Neuronal stem cell (in vitro differentiated cells): ENCODE data around the gene LLPH.

ENCODE experiments used
- DNase-seq: peaks from one replicate; pipeline ENCODE4 v3.0.0-alpha.2; 2013; ENCODE audit warnings: low spot score
- H2AFZ ChIP-seq: one replicate; pipeline ENCODE4 v1.6.1; 2013; ENCODE audit warnings: mild to moderate bottlenecking, low read length, inconsistent platforms
- H2AK5ac ChIP-seq: 2 replicates; pipeline ENCODE4 v1.6.1; 2013; ENCODE audit warnings: low read depth, mild to moderate bottlenecking, inconsistent platforms, low read length, moderate library complexity, mixed read lengths
- H2BK120ac ChIP-seq: 2 replicates; pipeline ENCODE4 v1.6.1; 2013; ENCODE audit warnings: low read depth, mild to moderate bottlenecking, inconsistent platforms, low read length, moderate library complexity, mixed read lengths
- H2BK12ac ChIP-seq: one replicate; pipeline ENCODE4 v1.6.1; 2013; ENCODE audit warnings: low read length, inconsistent platforms
- H2BK15ac ChIP-seq: 2 replicates; pipeline ENCODE4 v1.6.1; 2013; ENCODE audit warnings: mild to moderate bottlenecking, low read length, inconsistent platforms, mixed read lengths
- H2BK5ac ChIP-seq: one replicate; pipeline ENCODE4 v1.6.1; 2013; ENCODE audit warnings: inconsistent platforms, mild to moderate bottlenecking, low read length, moderate library complexity
- H3K14ac ChIP-seq: one replicate; pipeline ENCODE4 v1.6.1; 2013; ENCODE audit warnings: low read length, inconsistent platforms
- H3K18ac ChIP-seq: 2 replicates; pipeline ENCODE4 v1.6.1; 2013; ENCODE audit warnings: low read length, inconsistent platforms
- H3K23ac ChIP-seq: 2 replicates; pipeline ENCODE4 v1.6.1; 2013; ENCODE audit warnings: low read depth, mild to moderate bottlenecking, mixed read lengths, low read length, inconsistent platforms; ENCODE audit not compliant: poor library complexity
- H3K27ac ChIP-seq: replicated peaks from 3 replicates; pipeline ENCODE4 v1.5.1; 2013; ENCODE audit warnings: low read length, inconsistent platforms
- H3K27me3 ChIP-seq, 3 experiments: 2 replicates each; pipeline ENCODE4 v1.6.1; 2013; ENCODE audit warnings: low read length in 3 of 3, mild to moderate bottlenecking in 2 of 3, inconsistent platforms in 1 of 3, low read depth in 1 of 3, mixed read lengths in 1 of 3, moderate library complexity in 1 of 3; ENCODE audit not compliant: control insufficient read depth in 3 of 3, insufficient read depth in 3 of 3
- H3K36me3 ChIP-seq, 2 donors: replicated peaks in 1 of 2; 2 replicates each; pipeline ENCODE4 v1.6.1; 2013; ENCODE audit warnings: low read length in 2 of 2; ENCODE audit not compliant: control insufficient read depth in 2 of 2, insufficient read depth in 2 of 2
- H3K4ac ChIP-seq: 2 replicates; pipeline ENCODE4 v1.6.1; 2013; ENCODE audit warnings: inconsistent platforms, mild to moderate bottlenecking, low read length, moderate library complexity
- H3K4me1 ChIP-seq, 2 donors: 1 replicate in 1 of 2; 2 replicates in 1 of 2; pipeline ENCODE4 v1.6.1; 2013; ENCODE audit warnings: low read length in 2 of 2, low read depth in 1 of 2; ENCODE audit not compliant: control insufficient read depth in 2 of 2, insufficient read depth in 1 of 2
- H3K4me2 ChIP-seq: one replicate; pipeline ENCODE4 v1.6.1; 2013; ENCODE audit warnings: mild to moderate bottlenecking, low read length, inconsistent platforms; ENCODE audit not compliant: insufficient read depth, poor library complexity, severe bottlenecking
- H3K4me3 ChIP-seq, 2 donors: 2 replicates each; pipeline ENCODE4 v1.5.1; 2013; ENCODE audit warnings: low read length in 2 of 2, mild to moderate bottlenecking in 2 of 2, inconsistent platforms in 1 of 2, moderate library complexity in 1 of 2
- H3K79me1 ChIP-seq: one replicate; pipeline ENCODE4 v1.6.1; 2013; ENCODE audit warnings: low read depth, mild to moderate bottlenecking, inconsistent platforms, low read length, moderate library complexity
- H3K9ac ChIP-seq: one replicate; pipeline ENCODE4 v1.6.1; 2013; ENCODE audit warnings: mild to moderate bottlenecking, low read depth, low read length, inconsistent platforms; ENCODE audit not compliant: poor library complexity
- H3K9me3 ChIP-seq, 2 donors: replicated peaks in 1 of 2; 2 replicates each; pipeline versions ENCODE3 to v1.6.1; 2013; ENCODE audit warnings: low read length in 2 of 2, mild to moderate bottlenecking in 2 of 2, inconsistent platforms in 1 of 2, low read depth in 1 of 2, mixed read lengths in 1 of 2, moderate library complexity in 1 of 2; ENCODE audit not compliant: control insufficient read depth in 2 of 2, insufficient read depth in 1 of 2
- H4K8ac ChIP-seq: one replicate; pipeline ENCODE4 v1.6.1; 2013; ENCODE audit warnings: low read depth, mild to moderate bottlenecking, inconsistent platforms, low read length, moderate library complexity
- H4K91ac ChIP-seq: one replicate; pipeline ENCODE4 v1.6.1; 2013; ENCODE audit warnings: low read length, low read depth, mild to moderate bottlenecking, inconsistent platforms; ENCODE audit not compliant: poor library complexity
- WGBS, 2 donors: extraction: QIAGEN DNeasy Blood & Tissue Kit; methylation state at CpG; one replicate each; pipeline ENCODE4 v1.1.7; 2013; ENCODE audit warnings: missing lambda C conversion rate in 2 of 2, mixed read lengths in 1 of 2; ENCODE audit not compliant: insufficient read length in 2 of 2, insufficient replicate concordance in 1 of 2; ENCODE audit errors: extremely low coverage in 2 of 2; 5-methylcytosine and 5-hydroxymethylcytosine counted together

The LLPH gene

GRCh38 chr12:66080791-66081190 lies 49.8 kb downstream of the LLPH start:
- WGBS, 2 donors: no CpG with 5 or more reads among the region's 4 CpGs

GRCh38 chr12:66077542-66077941 lies 53.0 kb downstream of the LLPH start:
- H2AK5ac ChIP-seq: no peak overlapping the region
- H3K4me3 ChIP-seq: no peak overlapping the region
- whole genome bisulfite sequencing, 2 donors: no CpG with 5 or more reads among the region's 1 CpG
- H4K91ac ChIP-seq: no peak overlapping the region
- no peaks in the 10 kb centered on the region for H3K4me1 ChIP-seq
- H2BK15ac ChIP-seq: no peak overlapping the region
- no peaks in the 10 kb centered on the region for H3K79me1 ChIP-seq
- no peak overlapping the region for H3K18ac ChIP-seq
- H2BK12ac ChIP-seq: no peak overlapping the region
- H3K27me3 ChIP-seq: peaks cover 0 to 19% (median 0%) of the 10 kb centered on the region in 3 experiments
- H2BK5ac ChIP-seq: no peak overlapping the region
- H2BK120ac ChIP-seq: no peak overlapping the region
- H3K4ac ChIP-seq: no peak overlapping the region
- no peak overlapping the region for H3K27ac ChIP-seq
- no peak overlapping the region for H3K23ac ChIP-seq
- H2AFZ ChIP-seq: no peak overlapping the region
- no peaks in the 10 kb centered on the region for H3K36me3 ChIP-seq
- no peak for DNase-seq
- no peak overlapping the region for H4K8ac ChIP-seq
- H3K9ac ChIP-seq: no peak overlapping the region
- H3K9me3 ChIP-seq: no peaks in the 10 kb centered on the region
- H3K4me2 ChIP-seq: no peak overlapping the region
- no peak overlapping the region for H3K14ac ChIP-seq

More at GRCh38 chr12:66080791-66081190, 49.8 kb downstream of the LLPH start:
- Histone ChIP-seq H3K9me3 (peaks cover 0 to 7% of the 10 kb centered on the region in 2 donors), H2BK5ac (no peak overlapping the region), H3K9ac (no peak overlapping the region), H3K23ac (no peak overlapping the region), H3K79me1 (no peaks in the 10 kb centered on the region), H3K4me2 (no peak overlapping the region), H2BK12ac (no peak overlapping the region), H4K91ac (no peak overlapping the region), H3K27me3 (peaks cover 0 to 19% (median 0%) of the 10 kb centered on the region in 3 experiments), H3K4ac (no peak overlapping the region), H3K36me3 (no peaks in the 10 kb centered on the region), H3K4me3 (no peak overlapping the region), H3K4me1 (no peaks in the 10 kb centered on the region), H2BK15ac (no peak overlapping the region), H3K18ac (no peak overlapping the region), H2AK5ac (no peak overlapping the region), H2BK120ac (no peak overlapping the region), H4K8ac (no peak overlapping the region), H3K27ac (no peak overlapping the region), H2AFZ (no peak overlapping the region), H3K14ac (no peak overlapping the region)
- no peak for DNase-seq

- no peak overlapping the region for H4K8ac ChIP-seq
- H3K4me2 ChIP-seq: no peak overlapping the region
- H3K14ac ChIP-seq: no peak overlapping the region
- H2BK120ac ChIP-seq: no peak overlapping the region
- H2AFZ ChIP-seq: no peak overlapping the region
- H2BK5ac ChIP-seq: no peak overlapping the region
- no peak overlapping the region for H3K4me3 ChIP-seq
- no peaks in the 10 kb centered on the region for H3K79me1 ChIP-seq
- no CpG with 5 or more reads among the region's 2 CpGs for WGBS, 2 donors
- no peaks in the 10 kb centered on the region for H3K36me3 ChIP-seq
- no peak overlapping the region for H3K9ac ChIP-seq
- H2BK12ac ChIP-seq: no peak overlapping the region
- H3K4ac ChIP-seq: no peak overlapping the region
- no peaks in the 10 kb centered on the region for H3K9me3 ChIP-seq
- no peaks in the 10 kb centered on the region for H3K4me1 ChIP-seq
- H3K27me3 ChIP-seq: peaks cover 0 to 11% (median 0%) of the 10 kb centered on the region in 3 experiments
- no peak overlapping the region for H3K27ac ChIP-seq
- H2BK15ac ChIP-seq: no peak overlapping the region
- no peak overlapping the region for H4K91ac ChIP-seq
- H3K23ac ChIP-seq: no peak overlapping the region
- H3K18ac ChIP-seq: no peak overlapping the region
- H2AK5ac ChIP-seq: no peak overlapping the region
- DNase-seq: no peak
These were observed 56.0 kb downstream of the LLPH start for GRCh38 chr12:66074561-66074960.

- H2BK120ac ChIP-seq: no peak overlapping the region
- H2BK5ac ChIP-seq: no peak overlapping the region
- peaks cover 0 to 8% (median 0%) of the 10 kb centered on the region in 3 experiments for H3K27me3 ChIP-seq
- no peak overlapping the region for H2AK5ac ChIP-seq
- no peak for DNase-seq
- no peak overlapping the region for H2BK15ac ChIP-seq
- H3K4me3 ChIP-seq: no peak overlapping the region
- H4K8ac ChIP-seq: no peak overlapping the region
- no peak overlapping the region for H3K27ac ChIP-seq
- H3K4me2 ChIP-seq: no peak overlapping the region
- H3K23ac ChIP-seq: no peak overlapping the region
- H4K91ac ChIP-seq: no peak overlapping the region
- no peak overlapping the region for H3K14ac ChIP-seq
- H2AFZ ChIP-seq: no peak overlapping the region
- H3K36me3 ChIP-seq: no peaks in the 10 kb centered on the region
- H3K4me1 ChIP-seq: no peaks in the 10 kb centered on the region
- no peaks in the 10 kb centered on the region for H3K9me3 ChIP-seq
- no peak overlapping the region for H3K4ac ChIP-seq
- WGBS, 2 donors: no CpG with 5 or more reads among the region's 7 CpGs
- no peaks in the 10 kb centered on the region for H3K79me1 ChIP-seq
- H3K9ac ChIP-seq: no peak overlapping the region
- H2BK12ac ChIP-seq: no peak overlapping the region
- H3K18ac ChIP-seq: no peak overlapping the region
These were observed 58.0 kb downstream of the LLPH start for GRCh38 chr12:66072566-66072965.
